Naive thymus-derived CD4-positive, alpha-beta T cell (primary cell): ENCODE measurements around the gene PRDM2. TPM values are rescaled to one million over a fixed set of nuclear protein-coding genes. Genes with fewer than 3 reads are reported as not detected.

Experiments
- ATAC-seq: fragments of 150-1000 bp; cut with Tn5 transposase; 2 replicates; pipeline ENCODE4 v1.10.0; 2021; ENCODE audit warnings: mild to moderate bottlenecking, moderate library complexity
- CTCF ChIA-PET: fragments of 350-600 bp; sonication (Branson Sonifier 250); formaldehyde crosslinking; loops from one replicate; lab custom pipeline; 2021; ENCODE audit warnings: antibody characterized with exemption; lab: Charles Lee
- POLR2A ChIA-PET: fragments of 350-600 bp; sonication (Branson Sonifier 250); formaldehyde crosslinking; loops from one replicate; lab custom pipeline; 2021; ENCODE audit warnings: antibody characterized with exemption, inconsistent platforms; lab: Charles Lee
- DNase-seq, 9 donors: peaks; one replicate each; pipeline versions ENCODE4 v3.0.0 to v3.0.0-alpha.2; 2020 to 2022; ENCODE audit warnings: mixed read lengths in 1 of 9
- H3K27ac ChIP-seq: one replicate; pipeline ENCODE4 v1.7.0; 2013; ENCODE audit warnings: mild to moderate bottlenecking, low read depth, low read length, moderate library complexity
- H3K27me3 ChIP-seq, 2 donors: one replicate each; pipeline ENCODE4 v1.7.0; 2013; ENCODE audit warnings: low read length in 2 of 2, mild to moderate bottlenecking in 2 of 2, moderate library complexity in 2 of 2; ENCODE audit not compliant: control insufficient read depth in 2 of 2, insufficient read depth in 2 of 2
- H3K36me3 ChIP-seq, 3 experiments: 1 replicate in 2 of 3; 2 replicates in 1 of 3; pipeline ENCODE4 v1.7.0; 2013; ENCODE audit warnings: low read length in 3 of 3, mild to moderate bottlenecking in 3 of 3, moderate library complexity in 1 of 3; ENCODE audit not compliant: insufficient read depth in 3 of 3, control insufficient read depth in 2 of 3
- H3K4me1 ChIP-seq, 2 donors: one replicate each; pipeline ENCODE4 v1.7.0; 2013; ENCODE audit warnings: low read length in 2 of 2, mild to moderate bottlenecking in 2 of 2, moderate library complexity in 1 of 2; ENCODE audit not compliant: control insufficient read depth in 2 of 2, insufficient read depth in 2 of 2
- H3K4me3 ChIP-seq: 2 replicates; pipeline ENCODE4 v1.7.0; 2013; ENCODE audit warnings: mild to moderate bottlenecking, low read length
- H3K9me3 ChIP-seq, 3 experiments: 1 replicate in 2 of 3; 2 replicates in 1 of 3; pipeline ENCODE4 v1.7.0; 2013; ENCODE audit warnings: low read length in 3 of 3; ENCODE audit not compliant: control insufficient read depth in 2 of 3
- H3K27ac Mint-ChIP-seq, 9 donors: one replicate each; pipeline ENCODE4 v1.8.0; 2020 to 2022; ENCODE audit warnings: mixed read lengths in 9 of 9, mild to moderate bottlenecking in 8 of 9, moderate library complexity in 5 of 9, inconsistent platforms in 2 of 9
- H3K27me3 Mint-ChIP-seq, 5 donors: one replicate each; pipeline ENCODE4 v1.8.0; 2021 to 2022; ENCODE audit warnings: mixed read lengths in 5 of 5, mild to moderate bottlenecking in 1 of 5
- H3K36me3 Mint-ChIP-seq, 5 donors: one replicate each; pipeline ENCODE4 v1.8.0; 2020 to 2022; ENCODE audit warnings: mixed read lengths in 5 of 5, mild to moderate bottlenecking in 3 of 5, inconsistent platforms in 1 of 5
- H3K4me1 Mint-ChIP-seq, 7 donors: one replicate each; pipeline ENCODE4 v1.8.0; 2020 to 2022; ENCODE audit warnings: mixed read lengths in 7 of 7, mild to moderate bottlenecking in 3 of 7, inconsistent platforms in 1 of 7
- H3K4me3 Mint-ChIP-seq, 10 donors: one replicate each; pipeline ENCODE4 v1.8.0; 2020 to 2022; ENCODE audit warnings: mild to moderate bottlenecking in 10 of 10, mixed read lengths in 10 of 10, moderate library complexity in 6 of 10, inconsistent platforms in 2 of 10
- H3K9me3 Mint-ChIP-seq, 11 donors: one replicate each; pipeline ENCODE4 v1.8.0; 2020 to 2022; ENCODE audit warnings: mixed read lengths in 11 of 11, mild to moderate bottlenecking in 4 of 11, inconsistent platforms in 1 of 11, moderate library complexity in 1 of 11
- intact Hi-C, 2 donors: fragments of 100-400 bp; cut with micrococcal nuclease; formaldehyde crosslinking; loops; one replicate each; pipeline ENCODE4 v1.15.1; 2023
- polyA plus RNA-seq, 2 donors: library from polyadenylated mRNA; unstranded; fragments of 300-500 nt; fragmentation: Illumina TruSeq; gene quantifications; one replicate each; pipeline ENCODE4 v1.2.3, GENCODE V29; 2021
- total RNA-seq, 6 experiments: library from RNA in 5 of 6; stranded (reverse) in 5 of 6; gene quantifications; 1 replicate in 5 of 6; 2 replicates in 1 of 6; pipeline ENCODE4 v1.2.3 and lab custom pipeline; 2021 to 2026

PRDM2 gene
- total and polyA plus RNA-seq, 7 experiments from 2014 or later: 16.3 to 142 (median 114) TPM

DNA sequence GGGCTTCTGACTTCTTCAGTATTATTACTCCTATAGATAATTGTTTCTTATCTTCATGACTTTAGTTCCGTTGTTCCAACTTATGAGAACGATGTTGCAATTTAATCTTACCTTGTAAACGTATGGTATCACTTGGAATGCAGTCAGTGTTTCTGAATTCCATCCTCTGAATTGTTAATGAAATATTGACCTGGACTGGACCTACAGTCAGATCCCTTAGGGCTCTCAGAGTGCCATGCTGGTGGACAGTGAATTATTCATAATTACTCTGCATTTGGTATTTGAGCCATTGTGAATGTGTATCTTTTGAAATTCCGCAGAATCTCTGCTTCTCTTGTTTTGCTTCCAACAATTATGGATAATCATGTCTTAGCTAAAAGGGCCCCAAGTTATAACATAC lies 72.3 kb downstream of the PRDM2 start:
- ChIA-PET CTCF (no interaction called here), POLR2A (interaction anchor here (1.2 kb wide), 1 partner anchor 15 kb away, joined by 3 read pairs; no protein-coding TSS in a partner anchor)
- Mint-ChIP-seq H3K4me3 (no peak overlapping the region), H3K27me3 (no peaks in the 10 kb centered on the region), H3K27ac (peak overlapping the region in 3 of 9 donors; percentile 36 to 71 (median 54)), H3K4me1 (peaks cover 18 to 46% (median 41%) of the 10 kb centered on the region in 7 donors), H3K9me3 (no peaks in the 10 kb centered on the region), H3K36me3 (peaks cover 0 to 15% (median 8%) of the 10 kb centered on the region in 5 donors)
- DNase-seq: no peak
- Histone ChIP-seq H3K4me3 (no peak overlapping the region), H3K27me3 (no peaks in the 10 kb centered on the region), H3K9me3 (no peaks in the 10 kb centered on the region), H3K4me1 (peaks cover 4 to 5% of the 10 kb centered on the region in 2 donors), H3K27ac (no peak overlapping the region), H3K36me3 (peaks cover 12 to 40% (median 29%) of the 10 kb centered on the region in 3 experiments)
- intact Hi-C loops: no loop called here
- no peak for ATAC-seq

DNA sequence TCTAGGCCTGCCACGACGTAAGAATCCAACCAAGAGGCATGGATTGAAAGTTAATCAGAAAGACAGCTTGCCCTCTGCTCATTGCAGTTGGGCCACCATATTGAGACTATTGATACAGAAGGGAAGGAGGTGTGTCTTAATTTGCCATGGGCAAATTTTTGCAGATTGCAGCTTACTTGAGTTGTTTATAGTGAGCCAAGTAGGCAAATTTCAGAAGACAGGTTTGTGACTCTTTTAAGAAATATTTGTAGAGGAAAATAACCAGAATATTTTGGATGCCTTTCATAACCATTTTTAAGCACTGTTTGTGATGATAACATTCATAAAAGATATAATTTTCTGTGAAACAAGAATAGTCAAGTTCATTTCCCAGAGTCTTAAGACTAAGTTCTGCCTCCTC lies 74.1 kb downstream of the PRDM2 start:
- no peaks in the 10 kb centered on the region for H3K9me3 Mint-ChIP-seq
- DNase-seq (no peak), ATAC-seq (no peak)
- no peaks in the 10 kb centered on the region for H3K27me3 Mint-ChIP-seq
- no peak overlapping the region for H3K4me3 Mint-ChIP-seq
- CTCF ChIA-PET: no interaction called here
- H3K27ac Mint-ChIP-seq: peak overlapping the region in 1 of 9 donors; percentile 8
- no peak overlapping the region for H3K27ac ChIP-seq
- H3K9me3 ChIP-seq: no peaks in the 10 kb centered on the region
- intact Hi-C loops: no loop called here
- no peak overlapping the region for H3K4me3 ChIP-seq
- H3K4me1 Mint-ChIP-seq: peaks cover 15 to 50% (median 41%) of the 10 kb centered on the region in 7 donors
- peaks cover 12 to 55% (median 33%) of the 10 kb centered on the region in 3 experiments for H3K36me3 ChIP-seq
- POLR2A ChIA-PET: interaction anchor here (1.1 kb wide), 2 partner anchors 13 to 25 kb away, joined by 4 to 7 read pairs; no protein-coding TSS in a partner anchor
- H3K4me1 ChIP-seq: peaks cover 4 to 5% of the 10 kb centered on the region in 2 donors
- peaks cover 0 to 24% (median 14%) of the 10 kb centered on the region in 5 donors for H3K36me3 Mint-ChIP-seq
- H3K27me3 ChIP-seq: no peaks in the 10 kb centered on the region

DNA sequence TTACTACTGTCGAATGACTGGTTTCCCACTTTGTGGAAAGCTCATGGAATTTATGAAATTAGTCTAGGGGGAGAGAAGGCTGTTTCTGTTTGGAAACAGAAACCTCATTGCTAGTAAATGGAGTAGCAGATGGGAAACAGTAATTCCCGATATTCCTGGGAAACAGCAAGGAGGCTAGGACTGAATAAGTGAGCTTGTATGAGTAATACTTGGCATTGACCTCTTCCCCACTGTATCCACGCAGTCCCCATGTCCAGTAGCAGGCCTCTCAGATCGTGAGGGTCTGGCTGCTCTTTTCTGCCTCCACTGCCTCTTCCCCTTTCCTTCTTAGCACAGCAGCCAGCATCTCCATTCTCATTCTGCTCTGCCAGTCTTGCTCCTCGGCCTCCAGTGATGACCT lies 75.5 kb downstream of the PRDM2 start:
- H3K4me1 ChIP-seq: no peaks in the 10 kb centered on the region
- peaks cover 12 to 66% (median 33%) of the 10 kb centered on the region in 3 experiments for H3K36me3 ChIP-seq
- Mint-ChIP-seq H3K36me3 (peaks cover 0 to 35% (median 18%) of the 10 kb centered on the region in 5 donors), H3K4me3 (no peak overlapping the region), H3K27ac (no peak overlapping the region), H3K27me3 (no peaks in the 10 kb centered on the region), H3K9me3 (no peaks in the 10 kb centered on the region), H3K4me1 (peaks cover 19 to 50% (median 42%) of the 10 kb centered on the region in 7 donors)
- no peak for ATAC-seq
- intact Hi-C loops: no loop called here
- no peak overlapping the region for H3K27ac ChIP-seq
- CTCF ChIA-PET: interaction anchor here (1.0 kb wide), 1 partner anchor 10 kb away, joined by 3 read pairs; no protein-coding TSS in a partner anchor
- DNase-seq: no peak
- POLR2A ChIA-PET: no interaction called here
- no peaks in the 10 kb centered on the region for H3K27me3 ChIP-seq
- H3K4me3 ChIP-seq: no peak overlapping the region
- H3K9me3 ChIP-seq: no peaks in the 10 kb centered on the region

DNA sequence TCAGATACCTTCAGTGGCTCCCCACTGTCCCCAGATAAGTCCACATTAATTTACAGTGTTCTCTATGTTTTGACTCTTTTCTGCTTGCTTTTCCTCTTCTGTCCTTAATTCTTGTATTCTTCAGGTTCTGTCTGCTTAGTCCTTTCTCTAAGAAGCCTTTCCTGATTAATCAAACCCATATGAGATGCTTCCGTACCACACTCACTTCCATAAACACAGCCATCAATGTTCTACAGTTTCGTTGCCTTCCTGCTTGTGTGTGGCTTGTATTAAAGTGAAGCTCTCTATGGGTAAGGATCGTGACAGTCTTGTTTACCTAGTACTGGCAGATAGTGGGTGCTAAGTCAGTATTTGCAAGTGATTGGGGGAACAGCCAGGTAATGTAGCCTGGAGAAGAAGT lies 75.9 kb downstream of the PRDM2 start:
- ChIA-PET CTCF (interaction anchor here (1.0 kb wide), 1 partner anchor 9 kb away, joined by 3 read pairs; no protein-coding TSS in a partner anchor), POLR2A (no interaction called here)
- no peak overlapping the region for H3K4me3 ChIP-seq
- ATAC-seq: no peak
- peaks cover 12 to 71% (median 37%) of the 10 kb centered on the region in 3 experiments for H3K36me3 ChIP-seq
- H3K9me3 ChIP-seq: no peaks in the 10 kb centered on the region
- no peaks in the 10 kb centered on the region for H3K27me3 ChIP-seq
- peaks cover 19 to 50% (median 42%) of the 10 kb centered on the region in 7 donors for H3K4me1 Mint-ChIP-seq
- no peaks in the 10 kb centered on the region for H3K9me3 Mint-ChIP-seq
- H3K27me3 Mint-ChIP-seq: no peaks in the 10 kb centered on the region
- intact Hi-C loops: no loop called here
- no peak overlapping the region for H3K27ac ChIP-seq
- no peak for DNase-seq
- H3K36me3 Mint-ChIP-seq: peaks cover 0 to 40% (median 23%) of the 10 kb centered on the region in 5 donors
- H3K4me3 Mint-ChIP-seq: no peak overlapping the region
- no peak overlapping the region for H3K27ac Mint-ChIP-seq
- no peaks in the 10 kb centered on the region for H3K4me1 ChIP-seq

DNA sequence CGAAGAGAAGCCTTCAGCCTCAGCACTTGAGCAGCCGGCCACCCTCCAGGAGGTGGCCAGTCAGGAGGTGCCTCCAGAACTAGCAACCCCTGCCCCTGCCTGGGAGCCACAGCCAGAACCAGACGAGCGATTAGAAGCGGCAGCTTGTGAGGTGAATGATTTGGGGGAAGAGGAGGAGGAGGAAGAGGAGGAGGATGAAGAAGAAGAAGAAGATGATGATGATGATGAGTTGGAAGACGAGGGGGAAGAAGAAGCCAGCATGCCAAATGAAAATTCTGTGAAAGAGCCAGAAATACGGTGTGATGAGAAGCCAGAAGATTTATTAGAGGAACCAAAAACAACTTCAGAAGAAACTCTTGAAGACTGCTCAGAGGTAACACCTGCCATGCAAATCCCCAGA lies 78.4 kb downstream of the PRDM2 start:
- H3K4me3 ChIP-seq: no peak overlapping the region
- H3K9me3 Mint-ChIP-seq: no peaks in the 10 kb centered on the region
- DNase-seq (no peak), ATAC-seq (no peak)
- no peaks in the 10 kb centered on the region for H3K27me3 ChIP-seq
- H3K9me3 ChIP-seq: no peaks in the 10 kb centered on the region
- ChIA-PET CTCF (no interaction called here), POLR2A (no interaction called here)
- peak overlapping the region in 4 of 9 donors; percentile 23 to 71 (median 54) for H3K27ac Mint-ChIP-seq
- intact Hi-C loops: no loop called here
- H3K27me3 Mint-ChIP-seq: no peaks in the 10 kb centered on the region
- peaks cover 0 to 61% (median 34%) of the 10 kb centered on the region in 5 donors for H3K36me3 Mint-ChIP-seq
- H3K27ac ChIP-seq: no peak overlapping the region
- H3K4me1 ChIP-seq: no peaks in the 10 kb centered on the region
- H3K36me3 ChIP-seq: peaks cover 12 to 91% (median 49%) of the 10 kb centered on the region in 3 experiments
- no peak overlapping the region for H3K4me3 Mint-ChIP-seq
- H3K4me1 Mint-ChIP-seq: peaks cover 23 to 60% (median 51%) of the 10 kb centered on the region in 7 donors

DNA sequence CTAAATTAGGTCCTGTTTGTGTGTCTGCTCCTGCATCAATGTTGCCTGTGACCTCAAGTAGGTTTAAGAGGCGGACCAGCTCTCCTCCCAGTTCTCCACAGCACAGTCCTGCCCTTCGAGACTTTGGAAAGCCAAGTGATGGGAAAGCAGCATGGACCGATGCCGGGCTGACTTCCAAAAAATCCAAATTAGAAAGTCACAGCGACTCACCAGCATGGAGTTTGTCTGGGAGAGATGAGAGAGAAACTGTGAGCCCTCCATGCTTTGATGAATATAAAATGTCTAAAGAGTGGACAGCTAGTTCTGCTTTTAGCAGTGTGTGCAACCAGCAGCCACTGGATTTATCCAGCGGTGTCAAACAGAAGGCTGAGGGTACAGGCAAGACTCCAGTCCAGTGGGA lies 79.9 kb downstream of the PRDM2 start:
- Mint-ChIP-seq H3K36me3 (peaks cover 0 to 61% (median 30%) of the 10 kb centered on the region in 5 donors), H3K27ac (peak overlapping the region in 4 of 9 donors; percentile 38 to 53 (median 52)), H3K4me1 (peaks cover 31 to 72% (median 66%) of the 10 kb centered on the region in 7 donors), H3K9me3 (no peaks in the 10 kb centered on the region), H3K27me3 (no peaks in the 10 kb centered on the region), H3K4me3 (peak overlapping the region in 1 of 10 donors; percentile 38)
- ATAC-seq (no peak), DNase-seq (no peak)
- no peaks in the 10 kb centered on the region for H3K9me3 ChIP-seq
- no peak overlapping the region for H3K27ac ChIP-seq
- H3K27me3 ChIP-seq: no peaks in the 10 kb centered on the region
- intact Hi-C loops: no loop called here
- CTCF ChIA-PET: interaction anchor here (0.6 kb wide), 1 partner anchor 48 kb away, joined by 3 read pairs; no protein-coding TSS in a partner anchor
- peaks cover 12 to 100% (median 45%) of the 10 kb centered on the region in 3 experiments for H3K36me3 ChIP-seq
- H3K4me3 ChIP-seq: no peak overlapping the region
- POLR2A ChIA-PET: no interaction called here
- H3K4me1 ChIP-seq: no peaks in the 10 kb centered on the region
